SK-N-MC (cell line): ENCODE measurements around the gene GP1BB.

Source experiments
- EZH2 ChIP-seq: fragments of 200-600 bp; sonication (generic); IDR thresholded peaks from one replicate; pipeline ENCODE4 v1.6.1; 2017; ENCODE audit warnings: antibody characterized with exemption
- FOXP2 ChIP-seq: optimal IDR thresholded peaks from 2 replicates; pipeline ENCODE3; 2011; ENCODE audit warnings: mild to moderate bottlenecking, moderate library complexity; ENCODE audit not compliant: insufficient read depth; ENCODE audit errors: extremely low read length, control extremely low read depth
- POLR2AphosphoS5 ChIP-seq: IDR thresholded peaks from 2 replicates; pipeline ENCODE4 v1.6.1; 2012; ENCODE audit warnings: mild to moderate bottlenecking, low read depth, low read length, borderline replicate concordance

GRCh38 chr22:19750507-19751490 is 27.5 kb downstream of the GP1BB start:
- TF ChIP-seq EZH2 (no peak), POLR2AphosphoS5 (no peak), FOXP2 (no peak)
